HG02870 (cell line): ENCODE data around the gene CSTF2T.
"Not testable (repeated sequence)": the region's sequence is repeated elsewhere in the genome, so short reads cannot be mapped to it uniquely, and the experiment has no call there.

Experiments used
- ATAC-seq: cut with Tn5 transposase; IDR thresholded peaks from one replicate; pipeline ENCODE4 v1.9.1; 2021; ENCODE audit warnings: mild to moderate bottlenecking, moderate library complexity; ENCODE audit not compliant: unreplicated experiment

Gene CSTF2T

DNA sequence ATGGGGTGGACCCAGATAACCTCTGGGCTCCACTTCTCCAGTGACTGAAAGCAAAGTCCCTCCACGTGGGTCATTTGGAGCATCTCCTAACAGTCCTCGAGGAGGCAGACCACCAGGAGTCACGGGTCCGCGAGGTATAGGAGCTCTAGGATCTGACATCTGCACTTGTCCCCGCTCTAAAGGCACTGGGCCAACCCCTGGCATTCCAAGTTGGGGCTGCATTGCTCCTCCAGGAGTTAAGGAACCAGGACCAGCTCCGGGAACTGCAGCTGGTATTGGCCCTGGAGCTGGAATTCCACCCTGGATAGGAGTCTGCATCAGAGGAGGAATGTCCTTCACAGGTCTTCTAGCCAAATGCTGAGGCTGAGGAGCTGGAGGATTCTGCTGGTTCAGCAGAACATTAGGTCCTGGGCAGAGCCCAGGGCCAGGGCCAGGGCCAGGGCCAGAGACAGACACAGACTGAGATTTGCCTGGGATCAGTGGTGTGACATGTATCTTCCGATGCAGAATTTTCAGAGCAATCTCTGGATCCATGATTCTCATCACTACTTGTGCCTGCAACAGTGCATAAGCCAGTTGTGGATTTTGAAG, 827 bp downstream of the CSTF2T start:
- no peak for ATAC-seq

DNA sequence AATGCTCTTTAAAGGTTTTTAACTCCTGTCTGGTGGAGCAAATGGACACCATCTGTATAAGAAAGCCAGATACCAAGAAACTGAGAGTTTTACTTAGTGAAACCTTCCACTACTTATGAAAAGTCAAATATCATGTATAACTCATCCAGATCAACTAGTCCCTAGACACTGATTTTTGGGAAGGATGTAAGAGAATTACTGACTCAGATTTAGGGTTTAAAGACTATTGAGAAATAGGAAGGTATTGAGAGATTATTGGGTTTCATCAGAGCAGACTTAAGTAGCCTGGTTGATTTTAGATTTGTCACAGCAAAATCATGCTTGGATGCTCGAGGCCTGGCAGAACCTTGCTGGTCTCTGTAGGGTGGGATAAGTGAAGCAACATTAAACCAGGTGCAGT, 3.1 kb downstream of the CSTF2T start:
- no peak for ATAC-seq

DNA sequence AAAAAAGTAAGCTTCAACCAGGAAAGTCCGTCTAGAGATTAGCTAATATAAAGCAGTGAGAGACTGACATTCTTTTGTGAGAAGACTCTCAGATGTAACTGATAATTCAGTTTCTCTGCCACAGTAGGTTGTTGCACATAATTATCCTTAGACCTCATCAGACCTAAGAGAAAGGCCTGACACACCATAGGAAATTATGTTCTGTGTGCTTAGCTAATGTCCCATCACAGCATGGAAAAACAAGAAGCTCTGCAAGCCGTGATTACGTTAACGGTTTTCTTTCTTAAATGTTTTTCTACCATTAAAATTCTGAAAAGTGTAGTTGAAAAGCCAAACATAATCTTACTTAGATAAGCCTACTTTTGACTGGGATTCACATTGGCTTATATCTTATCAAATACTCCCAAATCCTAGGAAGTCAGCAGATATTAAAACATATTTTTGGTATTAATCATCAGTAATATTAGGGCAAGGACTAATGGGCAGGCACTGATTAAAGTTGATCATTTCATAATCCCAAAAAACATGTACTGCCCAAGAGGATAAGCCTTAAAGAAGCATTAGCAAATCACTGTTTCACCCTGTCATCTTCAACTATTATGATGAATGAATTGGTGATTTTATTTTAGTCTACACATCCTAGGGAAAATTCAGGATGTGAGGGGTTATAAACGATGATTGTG, 5.2 kb downstream of the CSTF2T start:
- no peak for ATAC-seq

DNA sequence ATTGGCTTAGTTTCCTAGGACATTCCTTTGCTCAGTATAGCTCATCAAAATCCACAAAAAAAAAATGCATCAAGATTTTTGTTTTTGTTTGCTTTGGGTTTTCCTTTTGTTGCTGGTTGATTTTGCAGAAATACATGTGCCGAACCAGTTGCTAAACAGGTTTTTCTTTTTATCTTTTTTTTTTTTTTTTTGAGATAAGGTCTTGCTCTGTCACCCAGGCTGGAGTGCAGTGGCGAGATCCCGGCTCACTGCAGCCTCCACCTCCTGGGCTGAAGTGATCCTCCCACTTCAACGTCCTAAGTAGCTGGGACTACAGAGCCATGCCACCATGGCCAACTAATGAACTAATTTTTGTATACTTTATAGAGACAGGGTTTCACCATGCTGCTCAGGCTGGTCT, 8.3 kb downstream of the CSTF2T start:
- no peak for ATAC-seq

DNA sequence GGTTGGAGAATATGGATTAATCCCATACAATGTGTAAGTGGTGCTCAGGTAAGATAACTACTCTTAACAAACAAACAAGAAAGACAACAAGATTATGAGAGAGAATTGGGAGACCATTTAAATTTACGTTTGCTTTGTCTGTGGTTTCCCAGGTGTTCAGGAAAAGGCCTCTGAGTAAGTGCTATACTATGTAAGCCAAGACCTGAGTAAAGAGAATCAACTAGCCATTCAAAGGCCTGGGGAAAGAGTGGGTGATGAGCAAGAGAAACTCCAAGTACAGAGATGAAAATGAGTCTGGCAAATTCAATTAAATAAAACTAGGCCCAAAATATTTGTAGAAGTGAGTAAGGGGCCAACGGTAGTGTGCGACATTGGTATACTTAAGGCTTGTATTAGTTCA, 9.9 kb downstream of the CSTF2T start:
- ATAC-seq: no peak

DNA sequence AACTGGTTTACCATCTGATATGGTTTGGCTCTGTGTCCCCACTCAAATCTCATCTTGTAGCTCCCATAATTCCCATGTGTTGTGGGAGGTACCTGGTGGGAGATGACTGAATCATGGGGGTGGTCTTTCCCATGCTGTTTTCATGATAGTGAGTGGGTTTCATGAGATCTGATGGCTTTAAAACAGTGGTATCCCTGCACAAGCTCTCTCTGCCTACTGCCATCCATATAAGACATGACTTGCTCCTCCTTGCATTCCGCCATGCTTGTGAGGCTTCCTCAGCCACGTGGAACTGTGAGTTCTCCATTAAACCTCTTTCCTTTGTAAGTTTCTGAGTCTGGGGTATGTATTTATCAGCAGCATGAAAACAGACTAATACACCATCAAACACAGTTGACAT, 10.6 kb downstream of the CSTF2T start:
- ATAC-seq: not testable (repeated sequence)

DNA sequence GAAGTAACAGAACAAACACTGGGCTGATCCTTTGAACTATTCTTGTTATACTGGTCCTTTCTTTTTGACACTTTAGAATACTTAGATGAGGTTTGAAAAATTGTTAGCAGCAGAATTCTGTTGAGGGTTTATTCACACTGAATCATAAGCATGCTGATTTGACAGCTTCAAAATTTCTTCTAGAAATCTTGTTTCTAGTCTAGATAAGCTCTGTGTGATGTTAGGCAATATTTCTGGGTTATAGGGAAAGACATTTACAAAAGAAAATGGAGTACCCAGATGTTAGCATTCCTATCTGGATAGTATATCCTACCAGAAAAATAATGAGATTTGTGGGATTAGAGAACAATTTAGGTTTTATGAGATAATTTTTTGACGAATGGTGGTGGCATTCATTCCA, 12.1 kb downstream of the CSTF2T start:
- ATAC-seq: no peak

DNA sequence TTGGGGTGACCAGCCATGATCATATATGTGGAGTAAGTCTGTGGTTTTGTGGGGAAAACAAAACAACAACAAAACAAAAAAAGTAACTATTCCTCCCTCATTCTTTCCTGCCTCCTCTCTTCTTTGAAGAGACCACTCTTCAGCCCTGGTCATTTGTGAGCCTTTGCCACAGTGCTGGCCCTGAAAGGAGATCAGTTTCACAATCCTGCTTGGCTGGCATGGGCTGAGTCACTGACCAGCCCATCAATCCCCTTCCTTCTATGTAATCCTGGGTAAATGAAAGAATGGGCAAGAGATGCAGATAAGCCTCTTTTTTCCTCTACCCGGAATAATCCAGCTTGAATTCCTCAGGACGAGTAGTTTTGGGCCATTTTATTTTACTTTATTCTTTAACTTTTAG, 13.6 kb downstream of the CSTF2T start:
- ATAC-seq: no peak

DNA sequence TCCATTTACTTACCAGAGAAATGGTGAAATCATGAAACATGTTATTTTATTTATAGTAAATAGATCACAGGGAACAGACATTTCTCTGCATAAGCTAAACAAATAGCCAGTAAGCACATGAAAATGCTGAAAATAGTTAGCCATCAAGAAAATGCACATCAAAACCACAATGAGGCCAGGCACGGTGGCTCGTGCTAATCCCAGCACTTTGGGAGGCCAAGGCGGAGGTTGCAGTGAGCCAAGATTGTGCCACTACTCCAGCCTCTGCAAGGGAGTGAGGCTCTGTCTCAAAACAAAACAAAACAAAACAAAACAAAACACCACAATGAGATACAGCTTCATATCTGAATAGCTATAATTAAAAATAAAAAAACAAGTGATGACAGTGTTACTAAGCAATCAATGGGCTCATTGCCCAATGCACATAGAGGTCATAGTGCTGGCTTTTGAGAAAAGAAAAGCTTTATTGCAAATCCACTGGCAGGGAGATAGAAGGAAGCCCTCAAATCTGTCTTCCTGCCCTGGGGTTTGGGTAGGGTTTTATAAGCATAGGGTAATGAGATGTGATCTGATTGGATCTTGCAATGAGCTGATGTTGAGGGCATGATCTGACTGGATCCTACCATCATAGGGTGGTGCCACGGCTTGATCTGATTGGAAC, 16.2 kb downstream of the CSTF2T start:
- ATAC-seq: no peak

DNA sequence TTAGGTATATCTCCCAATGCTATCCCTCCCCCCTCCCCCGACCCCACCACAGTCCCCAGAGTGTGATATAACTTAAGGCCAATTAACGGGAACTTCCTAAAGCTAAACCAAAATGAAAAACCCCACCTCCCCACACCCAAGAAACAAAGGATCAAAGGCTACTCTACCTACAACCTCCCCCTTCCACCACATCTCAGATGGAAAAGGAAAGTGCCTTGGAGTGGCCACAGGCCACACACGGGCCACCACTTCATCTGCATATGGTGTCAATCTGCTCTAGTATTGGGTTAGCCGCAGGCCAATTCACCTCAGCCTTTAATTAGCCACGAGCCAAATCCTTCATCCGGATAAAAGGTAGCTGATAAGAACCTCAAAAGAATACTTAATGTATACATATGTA, 19.6 kb downstream of the CSTF2T start:
- no peak for ATAC-seq

DNA sequence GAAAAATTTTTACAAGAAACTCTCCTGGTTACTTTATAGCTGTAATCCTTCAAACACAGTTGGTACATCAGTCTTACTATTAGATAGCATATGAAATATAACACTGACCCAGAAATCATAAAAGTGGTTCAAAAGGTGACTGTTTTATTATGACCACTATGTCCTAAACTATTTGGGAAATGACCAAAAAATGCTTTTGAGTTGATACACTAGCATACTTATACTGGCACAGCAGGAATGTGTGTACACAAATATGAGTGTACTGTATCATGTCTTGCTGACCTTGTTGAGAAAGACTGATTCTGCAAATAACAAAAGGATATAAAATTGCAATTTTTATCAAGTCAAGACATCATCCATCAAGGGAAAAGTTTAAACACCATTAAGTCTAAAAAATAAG, 24.3 kb downstream of the CSTF2T start:
- ATAC-seq: no peak

DNA sequence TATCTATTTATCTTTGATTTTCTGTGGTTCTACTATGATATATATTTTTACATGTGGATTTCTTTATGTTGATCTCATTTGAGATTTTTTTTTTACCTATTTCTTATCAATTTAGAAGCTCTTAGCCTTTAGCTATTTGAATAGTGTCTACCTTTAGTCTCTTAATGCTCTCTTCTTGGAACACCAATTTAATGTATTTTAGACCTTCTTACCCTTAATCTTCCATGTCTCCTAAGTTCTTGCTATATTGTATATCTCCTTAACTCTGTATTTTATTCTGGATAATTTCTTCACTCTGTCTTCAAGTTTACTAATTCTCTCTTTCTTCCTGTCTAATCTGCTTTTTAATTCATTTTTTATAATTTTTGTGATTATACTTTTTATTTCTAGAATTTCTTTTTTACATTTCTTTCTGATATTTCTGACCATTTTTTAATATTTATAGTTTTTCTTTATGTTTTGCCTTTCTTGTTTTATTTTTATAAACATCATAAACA, 27.3 kb downstream of the CSTF2T start:
- no peak for ATAC-seq

DNA sequence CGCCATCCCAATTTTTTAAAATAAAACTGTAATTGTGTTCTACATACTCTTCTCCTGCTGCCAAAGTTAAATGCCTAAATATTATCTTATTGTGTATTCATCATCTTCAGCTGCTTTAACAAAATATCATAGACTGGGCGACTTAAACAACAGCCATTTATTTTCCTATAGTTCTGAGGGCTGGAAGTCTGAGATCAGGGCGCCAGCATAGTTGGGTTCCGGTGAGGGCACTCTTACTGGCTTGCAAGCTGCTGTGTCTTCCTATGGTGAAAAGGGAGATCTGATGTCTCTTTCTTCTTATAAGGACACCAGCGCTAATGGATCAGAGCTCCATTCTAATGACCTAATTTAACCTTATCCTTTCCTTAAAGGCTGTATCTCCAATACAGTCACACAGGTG, 30.4 kb downstream of the CSTF2T start:
- no peak for ATAC-seq

DNA sequence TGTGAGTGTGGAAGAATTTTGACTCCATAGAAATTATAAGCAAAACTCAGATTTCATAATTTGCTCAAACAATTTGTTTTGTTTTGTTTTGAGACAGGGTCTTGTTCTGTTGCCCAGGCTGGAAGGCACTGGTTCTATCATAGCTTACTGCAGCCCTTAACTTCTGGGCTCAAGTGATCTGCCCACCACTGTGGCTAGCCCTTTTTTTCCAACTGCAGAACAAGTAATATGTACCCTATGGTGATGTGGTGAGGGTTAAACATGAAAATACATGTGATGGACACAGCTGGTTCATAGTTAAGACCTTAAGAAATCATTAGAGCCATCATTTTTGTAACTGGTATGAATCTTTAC, 31.1 kb downstream of the CSTF2T start:
- no peak for ATAC-seq

DNA sequence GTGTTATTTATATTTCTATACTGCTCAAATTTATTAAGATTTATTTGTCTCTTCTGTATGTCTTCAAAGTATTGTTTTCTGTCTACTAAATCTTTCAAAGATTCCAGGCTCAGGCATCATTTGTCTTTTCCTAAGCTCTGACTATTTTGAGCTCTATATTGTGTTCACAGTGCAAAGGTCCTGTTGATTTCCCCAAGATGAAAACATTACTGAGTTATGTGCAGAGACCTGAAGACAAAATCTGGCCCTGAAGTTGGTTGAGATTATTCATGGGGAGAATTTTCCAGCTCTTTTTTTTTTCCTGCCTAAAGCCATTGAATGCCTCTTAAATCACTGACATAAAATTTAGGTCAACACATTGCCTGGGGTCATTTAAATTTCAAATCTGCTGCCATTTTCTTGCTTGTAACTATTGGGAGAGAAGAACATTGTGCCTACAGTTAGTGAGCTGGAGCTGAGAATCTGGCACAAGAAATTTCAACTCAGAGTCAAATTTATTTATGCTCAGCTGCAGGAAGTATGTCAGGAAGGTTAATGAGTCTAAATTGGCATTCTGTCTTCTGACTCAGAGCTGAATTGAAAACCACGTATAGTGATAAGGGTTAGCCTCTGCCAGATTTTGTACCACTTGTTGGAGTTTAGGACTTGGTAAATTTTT, 31.6 kb downstream of the CSTF2T start:
- ATAC-seq: no peak

DNA sequence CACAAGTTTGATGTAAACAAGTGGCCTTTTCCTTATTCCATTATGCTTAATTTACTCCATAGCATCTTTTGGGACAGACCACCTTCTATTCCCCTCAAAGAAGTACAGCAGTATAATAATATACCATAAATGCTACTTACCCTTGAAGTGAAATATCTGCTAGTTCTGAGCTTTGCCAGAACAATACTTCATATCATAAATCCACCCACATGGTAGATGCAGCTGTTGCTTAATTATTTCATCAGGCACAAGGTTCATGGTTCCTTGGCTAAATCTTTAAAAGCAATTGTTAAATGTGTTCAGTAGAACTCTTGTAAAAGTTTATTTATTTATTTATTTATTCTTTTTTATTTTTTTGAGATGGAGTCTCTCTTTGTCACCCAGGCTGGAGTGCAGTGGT, 32.9 kb downstream of the CSTF2T start:
- no peak for ATAC-seq

DNA sequence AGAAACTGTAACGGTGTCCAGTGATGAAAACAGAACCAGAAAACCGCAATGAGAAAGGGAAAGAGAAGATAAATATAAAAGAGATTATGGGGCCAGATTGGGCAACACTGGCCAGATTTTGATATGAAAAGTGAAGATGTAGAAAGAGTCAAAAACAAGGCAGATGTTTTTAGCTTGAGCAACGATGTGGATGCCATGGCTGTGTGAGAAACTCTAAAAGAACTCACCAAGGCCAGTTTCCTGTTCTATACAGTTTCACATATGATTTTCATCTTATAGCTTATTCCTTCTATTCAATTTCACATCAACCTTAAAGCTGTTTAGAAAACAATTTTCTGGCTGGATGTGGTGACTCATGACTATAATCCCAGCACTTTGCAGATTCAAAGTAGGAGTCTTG, 36.3 kb downstream of the CSTF2T start:
- ATAC-seq: no peak

DNA sequence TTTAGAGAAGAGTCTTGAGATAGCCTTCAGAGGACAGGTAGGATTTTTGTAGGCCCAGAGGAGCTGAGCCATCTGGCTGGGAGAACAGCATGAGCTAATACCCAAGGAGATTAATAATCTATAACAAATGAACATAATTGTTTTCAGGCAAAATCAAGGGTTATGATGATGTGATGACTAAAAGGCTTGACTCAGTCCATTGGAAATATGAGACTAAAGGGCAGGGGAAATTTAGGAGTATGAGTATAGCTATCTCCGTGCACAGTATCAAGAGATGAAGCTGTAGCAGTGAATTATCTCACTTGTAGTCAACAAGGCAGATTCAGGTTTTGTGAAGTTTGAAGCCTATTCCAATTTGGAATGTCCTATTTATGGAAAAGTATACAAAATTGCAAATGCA, 40.1 kb downstream of the CSTF2T start:
- no peak for ATAC-seq

DNA sequence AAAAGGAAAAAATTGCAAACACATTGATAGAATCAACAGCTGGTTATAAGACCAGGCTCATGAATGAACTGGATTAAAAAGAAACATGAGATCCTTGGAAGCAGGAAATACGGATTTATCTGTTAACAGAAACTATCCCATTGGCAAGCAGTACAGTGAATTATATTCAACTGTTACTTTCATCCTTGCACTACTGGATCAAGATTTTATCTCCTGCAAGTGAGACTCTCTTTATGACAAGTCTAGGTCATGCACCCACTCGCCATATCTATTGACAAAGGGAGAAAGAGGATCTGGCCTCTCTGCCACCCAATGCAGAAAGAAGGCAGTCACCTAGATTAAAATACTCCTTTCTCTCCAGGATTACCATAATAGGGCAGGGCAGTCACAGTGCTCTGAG, 41.4 kb downstream of the CSTF2T start:
- no peak for ATAC-seq

DNA sequence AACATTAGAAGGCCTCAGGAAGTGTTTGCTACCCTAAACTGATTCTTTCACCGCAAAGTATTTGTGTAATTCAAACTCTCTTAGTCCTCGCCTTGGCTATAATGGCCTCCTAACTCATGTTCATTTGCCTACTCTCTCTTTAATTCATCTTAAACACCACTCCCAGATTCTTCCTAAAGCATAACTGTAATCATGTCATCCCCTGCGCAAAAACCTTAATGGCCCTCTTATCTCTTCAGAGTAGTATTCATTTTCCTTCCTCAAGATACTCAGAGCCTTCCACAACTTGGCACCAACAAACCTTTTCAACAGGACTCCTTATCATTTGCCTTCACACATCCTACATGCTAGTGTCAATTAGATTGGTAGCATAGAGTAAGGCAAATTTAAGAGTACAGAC, 42.9 kb downstream of the CSTF2T start:
- ATAC-seq: no peak

DNA sequence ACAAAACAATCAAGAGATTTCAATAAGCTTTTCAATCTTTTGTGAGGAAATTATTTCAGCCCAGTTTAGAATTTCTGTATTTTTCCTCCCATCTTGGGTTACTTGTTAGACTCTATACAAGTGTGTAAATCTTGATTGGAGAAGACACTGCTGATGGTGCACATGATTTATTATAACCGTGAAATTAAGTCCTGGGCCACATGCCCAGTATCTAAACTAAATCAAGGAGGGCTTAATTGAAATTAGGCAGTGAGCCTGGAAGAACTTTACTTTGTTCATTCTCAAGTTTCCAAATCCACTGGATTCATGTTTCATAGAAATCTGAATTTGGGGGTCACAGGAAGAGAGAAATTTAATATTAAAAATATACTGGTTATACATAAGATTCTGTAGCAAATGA, 44.5 kb downstream of the CSTF2T start:
- no peak for ATAC-seq

DNA sequence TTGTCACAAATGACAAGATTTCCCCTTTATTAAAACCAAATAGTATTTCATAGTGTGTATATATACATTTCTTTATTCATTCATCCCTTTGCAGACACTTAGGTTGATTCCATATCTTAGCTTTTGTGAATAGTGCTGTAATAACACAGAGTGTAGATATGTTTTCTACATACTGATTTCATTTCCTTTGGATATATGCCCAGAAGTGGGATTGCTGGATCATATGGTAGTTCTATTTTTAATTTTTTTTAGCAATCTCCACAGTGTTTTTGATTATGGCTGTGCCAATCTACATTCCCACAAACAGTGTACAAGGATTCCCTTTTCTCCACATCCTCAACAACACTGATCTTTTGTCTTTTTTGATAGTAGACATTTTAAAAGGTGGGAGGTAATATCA, 46.4 kb downstream of the CSTF2T start:
- ATAC-seq: no peak
